HCT116 (cell line): ENCODE results near the gene BTD. TPM values are rescaled to one million over a fixed set of nuclear protein-coding genes. Genes with fewer than 3 reads are reported as not detected.

Experiments
- ATAC-seq: fragments of 200-7000 bp; cut with Tn5 transposase; 2 replicates; pipeline ENCODE4 v1.9.1; 2020; ENCODE audit warnings: mild to moderate bottlenecking, moderate library complexity
- BruUV-seq: library from RNA; stranded (reverse); fragments of 400-500 nt; replicated peaks from 2 replicates; lab custom pipeline; 2021; lab: Mats Ljungman, UMichigan
- CTCF ChIA-PET: fragments of 300-600 bp; sonication (Branson Sonifier 250); formaldehyde crosslinking; loops from one replicate; lab custom pipeline; 2021; ENCODE audit warnings: antibody characterized with exemption; lab: Charles Lee
- POLR2A ChIA-PET: fragments of 300-600, 350-600 bp; sonication (Branson Sonifier 250); formaldehyde crosslinking; loops from one replicate; lab custom pipeline; 2021; ENCODE audit warnings: antibody characterized with exemption; lab: Charles Lee
- RAD21 ChIA-PET, 2 experiments: fragments of 300-600 bp; sonication (Branson Sonifier 250); formaldehyde crosslinking; loops; one replicate each; lab custom pipeline; 2023; ENCODE audit warnings: low total read pairs in 2 of 2; ENCODE audit not compliant: uncharacterized antibody in 2 of 2, unreplicated experiment in 2 of 2, low non-redundant PET in 1 of 2; lab: Charles Lee
- DNase-seq: peaks from one replicate; pipeline ENCODE4 v3.0.0-alpha.2; 2010; ENCODE audit warnings: low read depth, low spot score
- H2AFZ ChIP-seq: fragments of 200-600 bp; shearing (Covaris generic), sonication (generic); 2 replicates; pipeline ENCODE4 v1.6.1; 2017; ENCODE audit warnings: low read depth, mixed run types, mixed read lengths, antibody characterized with exemption, low read length; ENCODE audit not compliant: poor library complexity, severe bottlenecking
- H3K27ac ChIP-seq: 2 replicates; pipeline ENCODE4 v1.5.1; 2012; ENCODE audit warnings: low read depth, low read length
- H3K27me3 ChIP-seq: fragments of 200-600 bp; sonication (generic); 2 replicates; pipeline ENCODE4 v1.6.1; 2016; ENCODE audit warnings: mixed run types, low read length, mixed read lengths; ENCODE audit not compliant: insufficient read depth
- H3K36me3 ChIP-seq, 2 experiments: fragments of 200-500 bp in 1 of 2; fragments of 200-600 bp in 1 of 2; sonication (Bioruptor generic) in 1 of 2; sonication (generic) in 1 of 2; 2 replicates each; pipeline versions ENCODE4 v1.5.1 to v1.6.1; 2014 to 2016; ENCODE audit warnings: low read length in 2 of 2, inconsistent platforms in 1 of 2, mixed read lengths in 1 of 2, mixed run types in 1 of 2; ENCODE audit not compliant: insufficient read depth in 2 of 2, control insufficient read depth in 1 of 2
- H3K4me1 ChIP-seq, 2 experiments: fragments of 200-600 bp in 1 of 2; sonication (generic) in 1 of 2; 2 replicates each; pipeline versions ENCODE4 v1.5.1 to v1.6.1; 2012 to 2017; ENCODE audit warnings: low read length in 2 of 2, inconsistent platforms in 1 of 2, mild to moderate bottlenecking in 1 of 2, mixed read lengths in 1 of 2, mixed run types in 1 of 2, moderate library complexity in 1 of 2; ENCODE audit not compliant: insufficient read depth in 2 of 2, control insufficient read depth in 1 of 2
- H3K4me2 ChIP-seq: fragments of 200-600 bp; sonication (generic); 2 replicates; pipeline ENCODE4 v1.6.1; 2017; ENCODE audit warnings: mixed run types, low read length, mixed read lengths
- H3K4me3 ChIP-seq, 2 experiments: fragments of 200-600 bp in 1 of 2; sonication (generic) in 1 of 2; replicated peaks in 1 of 2; 2 replicates each; pipeline ENCODE4 v1.5.1; 2011 to 2016; ENCODE audit warnings: low read length in 2 of 2, control low read depth in 1 of 2, low read depth in 1 of 2, mild to moderate bottlenecking in 1 of 2, mixed read lengths in 1 of 2, mixed run types in 1 of 2
- H3K79me2 ChIP-seq: fragments of 200-600 bp; sonication (generic); 2 replicates; pipeline ENCODE4 v1.6.1; 2017; ENCODE audit warnings: mild to moderate bottlenecking, mixed run types, low read length, moderate library complexity, mixed read lengths; ENCODE audit not compliant: insufficient read depth
- H3K9ac ChIP-seq: fragments of 200-600 bp; sonication (generic); 2 replicates; pipeline ENCODE4 v1.6.1; 2016; ENCODE audit warnings: low read length, mixed read lengths
- H3K9me2 ChIP-seq: fragments of 200-600 bp; sonication (generic), shearing (Covaris generic); 2 replicates; pipeline ENCODE4 v1.6.1; 2017; ENCODE audit warnings: mixed run types, mild to moderate bottlenecking, moderate library complexity; ENCODE audit not compliant: insufficient read depth
- H3K9me3 ChIP-seq, 2 experiments: fragments of 200-500 bp in 1 of 2; fragments of 200-600 bp in 1 of 2; sonication (Bioruptor generic) in 1 of 2; sonication (generic) in 1 of 2; 2 replicates each; pipeline ENCODE4 v1.6.1; 2014 to 2017; ENCODE audit warnings: low read length in 2 of 2, mixed read lengths in 2 of 2, inconsistent platforms in 1 of 2, low read depth in 1 of 2, mild to moderate bottlenecking in 1 of 2, mixed run types in 1 of 2, moderate library complexity in 1 of 2; ENCODE audit not compliant: control insufficient read depth in 1 of 2, insufficient read depth in 1 of 2
- H4K20me1 ChIP-seq: fragments of 200-600 bp; sonication (generic), shearing (Covaris generic); 2 replicates; pipeline ENCODE4 v1.6.1; 2017; ENCODE audit warnings: mixed run types, mild to moderate bottlenecking, moderate library complexity; ENCODE audit not compliant: insufficient read depth
- CBX3 ChIP-seq: IDR thresholded peaks from 2 replicates; pipeline ENCODE4 v1.6.1; 2012; ENCODE audit warnings: low read depth
- CEBPB ChIP-seq: IDR thresholded peaks from 2 replicates; pipeline ENCODE4 v1.6.1; 2012; ENCODE audit warnings: low read depth
- EGR1 ChIP-seq: IDR thresholded peaks from 2 replicates; pipeline ENCODE4 v1.6.1; 2012; ENCODE audit warnings: low read depth
- ELF1 ChIP-seq: IDR thresholded peaks from 2 replicates; pipeline ENCODE4 v1.6.1; 2012; ENCODE audit warnings: low read depth, borderline replicate concordance
- EZH2phosphoT487 ChIP-seq: fragments of 200-600 bp; IDR thresholded peaks from 2 replicates; pipeline ENCODE4 v1.6.1; 2018; ENCODE audit warnings: antibody characterized with exemption, borderline replicate concordance
- JUND ChIP-seq: IDR thresholded peaks from 2 replicates; pipeline ENCODE4 v1.6.1; 2012
- POLR2A ChIP-seq: IDR thresholded peaks from 2 replicates; pipeline ENCODE4 v1.7.0; 2011; ENCODE audit warnings: borderline replicate concordance; ENCODE audit not compliant: insufficient read depth, insufficient read length; ENCODE audit errors: extremely low read depth
- POLR2AphosphoS5 ChIP-seq: IDR thresholded peaks from 2 replicates; pipeline ENCODE4 v1.6.1; 2011; ENCODE audit warnings: mild to moderate bottlenecking, low read depth, low read length, moderate library complexity
- SRF ChIP-seq: IDR thresholded peaks from 2 replicates; pipeline ENCODE4 v1.6.1; 2012; ENCODE audit warnings: low read depth
- YY1 ChIP-seq: IDR thresholded peaks from 2 replicates; pipeline ENCODE4 v1.6.1; 2011; ENCODE audit warnings: low read length, low read depth, moderate library complexity, mild to moderate bottlenecking; ENCODE audit not compliant: insufficient replicate concordance; ENCODE audit errors: extremely low read depth
- intact Hi-C: fragments of 100-400 bp; cut with micrococcal nuclease; formaldehyde crosslinking; loops from 2 replicates; pipeline ENCODE4 v1.10.0; 2022
- total RNA-seq: library from RNA; stranded (reverse); gene quantifications from one replicate; pipeline ENCODE4 v1.2.1, GENCODE V29; 2021; ENCODE audit not compliant: unreplicated experiment
- TF ChIP-seq, protein P1 (sequence below): IDR thresholded peaks from 2 replicates; pipeline ENCODE4 v1.6.1; 2012
- TF ChIP-seq, protein P2 (sequence below): IDR thresholded peaks from 2 replicates; pipeline ENCODE4 v1.6.1; 2011; ENCODE audit warnings: mild to moderate bottlenecking, low read length, moderate library complexity; ENCODE audit not compliant: insufficient replicate concordance; ENCODE audit errors: extremely low read depth
- TF ChIP-seq, protein P3 (sequence below): IDR thresholded peaks from 2 replicates; pipeline ENCODE4 v1.6.1; 2012; ENCODE audit warnings: low read depth

Gene BTD
- total RNA-seq, 1 experiment from 2014 or later: 5.0 TPM

DNA sequence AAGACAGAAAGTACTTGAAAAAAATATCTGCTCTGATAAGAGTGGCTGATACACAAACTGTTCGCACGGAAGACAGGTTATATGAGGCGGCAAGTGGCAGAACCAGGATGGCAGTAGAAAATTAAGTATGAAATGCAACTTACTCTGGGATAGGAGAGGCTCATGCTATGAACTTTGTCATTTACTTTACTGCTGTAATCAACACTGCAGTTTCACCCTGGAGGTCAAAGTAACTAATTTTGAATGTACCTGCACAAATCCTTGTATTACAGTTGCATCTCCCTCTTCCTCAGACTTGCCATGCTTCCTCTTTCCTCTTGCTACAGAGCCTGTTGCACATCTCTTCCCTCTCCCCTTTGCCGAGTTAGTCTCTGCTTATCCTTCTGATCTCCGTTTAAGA, 39.0 kb upstream of the BTD start (continued):
- no peak for TF ChIP-seq YY1
- TF ChIP-seq, protein P1, sequence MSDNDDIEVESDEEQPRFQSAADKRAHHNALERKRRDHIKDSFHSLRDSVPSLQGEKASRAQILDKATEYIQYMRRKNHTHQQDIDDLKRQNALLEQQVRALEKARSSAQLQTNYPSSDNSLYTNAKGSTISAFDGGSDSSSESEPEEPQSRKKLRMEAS: no peak
- TF ChIP-seq, all 23 proteins: peak for 0

- H3K9me2 ChIP-seq: no peaks in the 10 kb centered on the region
- TF ChIP-seq CBX3 (no peak), EZH2phosphoT487 (no peak), EGR1 (no peak), JUND (no peak), POLR2AphosphoS5 (no peak), SRF (no peak), ELF1 (no peak), POLR2A (no peak), YY1 (no peak), CEBPB (no peak)
- TF ChIP-seq, protein P2, sequence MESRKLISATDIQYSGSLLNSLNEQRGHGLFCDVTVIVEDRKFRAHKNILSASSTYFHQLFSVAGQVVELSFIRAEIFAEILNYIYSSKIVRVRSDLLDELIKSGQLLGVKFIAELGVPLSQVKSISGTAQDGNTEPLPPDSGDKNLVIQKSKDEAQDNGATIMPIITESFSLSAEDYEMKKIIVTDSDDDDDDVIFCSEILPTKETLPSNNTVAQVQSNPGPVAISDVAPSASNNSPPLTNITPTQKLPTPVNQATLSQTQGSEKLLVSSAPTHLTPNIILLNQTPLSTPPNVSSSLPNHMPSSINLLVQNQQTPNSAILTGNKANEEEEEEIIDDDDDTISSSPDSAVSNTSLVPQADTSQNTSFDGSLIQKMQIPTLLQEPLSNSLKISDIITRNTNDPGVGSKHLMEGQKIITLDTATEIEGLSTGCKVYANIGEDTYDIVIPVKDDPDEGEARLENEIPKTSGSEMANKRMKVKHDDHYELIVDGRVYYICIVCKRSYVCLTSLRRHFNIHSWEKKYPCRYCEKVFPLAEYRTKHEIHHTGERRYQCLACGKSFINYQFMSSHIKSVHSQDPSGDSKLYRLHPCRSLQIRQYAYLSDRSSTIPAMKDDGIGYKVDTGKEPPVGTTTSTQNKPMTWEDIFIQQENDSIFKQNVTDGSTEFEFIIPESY: no peak
- TF ChIP-seq, protein P1: no peak
- TF ChIP-seq, protein P3, sequence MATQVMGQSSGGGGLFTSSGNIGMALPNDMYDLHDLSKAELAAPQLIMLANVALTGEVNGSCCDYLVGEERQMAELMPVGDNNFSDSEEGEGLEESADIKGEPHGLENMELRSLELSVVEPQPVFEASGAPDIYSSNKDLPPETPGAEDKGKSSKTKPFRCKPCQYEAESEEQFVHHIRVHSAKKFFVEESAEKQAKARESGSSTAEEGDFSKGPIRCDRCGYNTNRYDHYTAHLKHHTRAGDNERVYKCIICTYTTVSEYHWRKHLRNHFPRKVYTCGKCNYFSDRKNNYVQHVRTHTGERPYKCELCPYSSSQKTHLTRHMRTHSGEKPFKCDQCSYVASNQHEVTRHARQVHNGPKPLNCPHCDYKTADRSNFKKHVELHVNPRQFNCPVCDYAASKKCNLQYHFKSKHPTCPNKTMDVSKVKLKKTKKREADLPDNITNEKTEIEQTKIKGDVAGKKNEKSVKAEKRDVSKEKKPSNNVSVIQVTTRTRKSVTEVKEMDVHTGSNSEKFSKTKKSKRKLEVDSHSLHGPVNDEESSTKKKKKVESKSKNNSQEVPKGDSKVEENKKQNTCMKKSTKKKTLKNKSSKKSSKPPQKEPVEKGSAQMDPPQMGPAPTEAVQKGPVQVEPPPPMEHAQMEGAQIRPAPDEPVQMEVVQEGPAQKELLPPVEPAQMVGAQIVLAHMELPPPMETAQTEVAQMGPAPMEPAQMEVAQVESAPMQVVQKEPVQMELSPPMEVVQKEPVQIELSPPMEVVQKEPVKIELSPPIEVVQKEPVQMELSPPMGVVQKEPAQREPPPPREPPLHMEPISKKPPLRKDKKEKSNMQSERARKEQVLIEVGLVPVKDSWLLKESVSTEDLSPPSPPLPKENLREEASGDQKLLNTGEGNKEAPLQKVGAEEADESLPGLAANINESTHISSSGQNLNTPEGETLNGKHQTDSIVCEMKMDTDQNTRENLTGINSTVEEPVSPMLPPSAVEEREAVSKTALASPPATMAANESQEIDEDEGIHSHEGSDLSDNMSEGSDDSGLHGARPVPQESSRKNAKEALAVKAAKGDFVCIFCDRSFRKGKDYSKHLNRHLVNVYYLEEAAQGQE: no peak
- TF ChIP-seq, all 23 proteins: peak for 0
- Histone ChIP-seq H4K20me1 (no peaks in the 10 kb centered on the region), H3K27me3 (no peaks in the 10 kb centered on the region), H3K36me3 (peaks cover 12 to 35% of the 10 kb centered on the region in 2 experiments; a peak in 3 of 4 replicates), H3K4me2 (no peak overlapping the region), H2AFZ (no peak overlapping the region), H3K4me1 (no peaks in the 10 kb centered on the region; a peak in 1 of 4 replicates), H3K79me2 (no peaks in the 10 kb centered on the region), H3K9ac (no peak overlapping the region), H3K4me3 (no peak overlapping the region), H3K27ac (no peak overlapping the region), H3K9me3 (no peaks in the 10 kb centered on the region)
- RAD21 ChIA-PET: no interaction called here
- DNase-seq (no peak), ATAC-seq (no peak)
- BruUV-seq: no TSS peak
- intact Hi-C loops: no loop called here
- POLR2A ChIA-PET: no interaction called here
- CTCF ChIA-PET: no interaction called here
These were observed 38.4 kb upstream of the BTD start for GRCh38 chr3:15563190-15563589.
